ENCODE data around the gene STAC3. TPM values are rescaled to one million over a fixed set of nuclear protein-coding genes. Genes with fewer than 3 reads are reported as not detected.
A peak's percentile ranks its signal among the peaks of the same experiment; 100 is the strongest.

Gene STAC3
- total and polyA plus RNA-seq, 12 donors: 0.30 to 10.5 (median 2.5) TPM

GRCh38 chr12:57236925-57237595 lies 13.9 kb downstream of the STAC3 start:
- no peak overlapping the region for H3K27ac ChIP-seq
- H3K4me1 ChIP-seq (replicated peaks in 1 of 2): peaks cover 14 to 32% of the 10 kb centered on the region in 2 donors
- H3K9me3 ChIP-seq (replicated peaks in 1 of 3): no peaks in the 10 kb centered on the region
- DNase-seq: no peak
- 41 to 48% (median 45%) methylated on average over 8 to 9 of the region's 9 CpGs for WGBS, 4 donors
- peaks cover 30% of the 10 kb centered on the region for H3K27me3 ChIP-seq
- H3K4me3 ChIP-seq: no peak overlapping the region
- H3K36me3 ChIP-seq (replicated peaks in 1 of 2): peaks cover 0 to 22% of the 10 kb centered on the region in 2 donors
- intact Hi-C loops (cut with DNase I): no loop called here
- TF ChIP-seq CTCF (IDR thresholded peaks at IDR 0.05): no peak
- no peak for TF ChIP-seq POLR2A (IDR thresholded peaks at IDR 0.05)

GRCh38 chr12:57236201-57236924 lies 14.6 kb downstream of the STAC3 start:
- TF ChIP-seq CTCF (IDR thresholded peaks at IDR 0.05): no peak
- Histone ChIP-seq H3K27ac (peak overlapping the region in 2 of 5 donors; percentile 56 to 76), H3K4me3 (no peak overlapping the region), H3K4me1 (replicated peaks in 1 of 2) (peaks cover 14 to 31% of the 10 kb centered on the region in 2 donors), H3K9me3 (replicated peaks in 1 of 3) (no peaks in the 10 kb centered on the region), H3K27me3 (peaks cover 24% of the 10 kb centered on the region), H3K36me3 (replicated peaks in 1 of 2) (peaks cover 0 to 29% of the 10 kb centered on the region in 2 donors)
- no peak for DNase-seq
- intact Hi-C loops (cut with DNase I): no loop called here
- WGBS, 4 donors: 22 to 40% (median 27%) methylated on average over 17 to 40 of the region's 40 CpGs

- intact Hi-C loops (cut with DNase I): no loop called here
- Histone ChIP-seq H3K36me3 (replicated peaks in 1 of 2) (peaks cover 0 to 30% of the 10 kb centered on the region in 2 donors), H3K9me3 (replicated peaks in 1 of 3) (no peaks in the 10 kb centered on the region), H3K4me3 (no peak overlapping the region), H3K27me3 (peaks cover 20% of the 10 kb centered on the region), H3K27ac (peak overlapping the region in 2 of 5 donors; percentile 56 to 76), H3K4me1 (replicated peaks in 1 of 2) (peaks cover 15 to 30% of the 10 kb centered on the region in 2 donors)
- WGBS, 4 donors: 63 to 73% (median 69%) methylated on average over 7 to 8 of the region's 8 CpGs
- no peak for DNase-seq
- TF ChIP-seq CTCF (IDR thresholded peaks at IDR 0.05) (no peak), POLR2A (IDR thresholded peaks at IDR 0.05) (no peak)
These were observed 15.3 kb downstream of the STAC3 start for GRCh38 chr12:57235728-57236131.

- H3K27ac ChIP-seq: peak overlapping the region in 3 of 5 donors; percentile 22 to 76 (median 56)
- 73 to 78% (median 78%) methylated on average over 8 to 26 of the region's 26 CpGs for WGBS, 4 donors
- H3K4me1 ChIP-seq (replicated peaks in 1 of 2): peaks cover 15 to 30% of the 10 kb centered on the region in 2 donors
- H3K36me3 ChIP-seq (replicated peaks in 1 of 2): peaks cover 0 to 30% of the 10 kb centered on the region in 2 donors
- no peaks in the 10 kb centered on the region for H3K9me3 ChIP-seq (replicated peaks in 1 of 3)
- H3K4me3 ChIP-seq: no peak overlapping the region
- TF ChIP-seq POLR2A (IDR thresholded peaks at IDR 0.05) (no peak), CTCF (IDR thresholded peaks at IDR 0.05) (no peak)
- H3K27me3 ChIP-seq: peaks cover 18% of the 10 kb centered on the region
- intact Hi-C loops (cut with DNase I): no loop called here
- peak in 3 of 7 donors; percentile 27 to 72 (median 51) for DNase-seq
These were observed 15.8 kb downstream of the STAC3 start for GRCh38 chr12:57235017-57235727.

All from adrenal gland (tissue), 12 donors.